ENCODE results near the gene NPR1. TPM values are rescaled to one million over a fixed set of nuclear protein-coding genes. Genes with fewer than 3 reads are reported as not detected.

NPR1 gene
- total and polyA plus RNA-seq, 2 of the 4 experiments (the other 2 are of a cell fraction) = 0.02 TPM; not detected in 1

GRCh38 chr1:153661111-153661708, 17.3 kb upstream of the NPR1 start:
- dilution Hi-C loops (cut with HindIII; ENCODE audit: low sequenced_read_pairs, unreplicated experiment) (no loop called here), in situ Hi-C loops (cut with MboI; ENCODE audit: low sequenced_read_pairs) (no loop called here), intact Hi-C loops (cut with micrococcal nuclease) (no loop called here)
- no peak overlapping the region for H3K4ac ChIP-seq (ENCODE audit: low read depth, low read length)
- H2BK120ac ChIP-seq (ENCODE audit: low read depth, low read length) = no peak overlapping the region
- no peak overlapping the region for H2AK9ac ChIP-seq (replicated peaks; ENCODE audit: low read depth, low read length, poor library complexity)
- H3K9ac ChIP-seq (ENCODE audit: low read depth, low read length) = no peak overlapping the region
- ATAC-seq (ENCODE audit: low read depth) = no peak
- H3K27me3 ChIP-seq (ENCODE audit: control insufficient read depth, insufficient read depth, low read length) = no peaks in the 10 kb centered on the region
- no peak overlapping the region for H4K5ac ChIP-seq (ENCODE audit: low read depth, low read length)
- H2BK20ac ChIP-seq (ENCODE audit: low read depth, low read length) = no peak overlapping the region
- ChIA-PET CTCF (interaction anchor here (0.7 kb wide), 1 partner anchor 148 kb away, joined by 3 read pairs; no protein-coding TSS in a partner anchor), POLR2A (ENCODE audit: unreplicated experiment) (no interaction called here)
- no peak overlapping the region for H2BK5ac ChIP-seq (ENCODE audit: low read depth, low read length, poor library complexity, severe bottlenecking)
- H3K36me3 ChIP-seq (ENCODE audit: control insufficient read depth, insufficient read depth, low read length) = peaks cover 47% of the 10 kb centered on the region
- H3K9me1 ChIP-seq (ENCODE audit: insufficient read depth, low read length) = no peaks in the 10 kb centered on the region; the same call in 1 of the 2 replicates
- H3K9me3 ChIP-seq (ENCODE audit: control insufficient read depth, insufficient read depth, low read length) = no peaks in the 10 kb centered on the region
- no peak overlapping the region for H3K27ac ChIP-seq (ENCODE audit: insufficient read depth, low read length)
- no peak overlapping the region for H3K4me3 ChIP-seq (ENCODE audit: insufficient read depth, low read depth, low read length)
- H4K91ac ChIP-seq (ENCODE audit: insufficient read depth, low read depth, low read length) = no peak overlapping the region
- no peak overlapping the region for H3K4me2 ChIP-seq (ENCODE audit: low read depth, low read length)
- H3K56ac ChIP-seq (ENCODE audit: extremely low read depth, insufficient read depth, low read length) = no peak overlapping the region
- TF ChIP-seq USF2 (IDR thresholded peaks at IDR 0.05; ENCODE audit: low read depth, low read length) (no peak), RAD21 (IDR thresholded peaks at IDR 0.05; ENCODE audit: low read length) (no peak), FOS (IDR thresholded peaks at IDR 0.05; ENCODE audit: low read depth, low read length) (no peak), ELK1 (IDR thresholded peaks at IDR 0.05; ENCODE audit: borderline replicate concordance, low read depth, low read length) (no peak), CEBPB (IDR thresholded peaks at IDR 0.05; ENCODE audit: low read depth, low read length) (no peak), SMC3 (IDR thresholded peaks at IDR 0.05; ENCODE audit: low read depth, low read length) (no peak), MAZ (IDR thresholded peaks at IDR 0.05; ENCODE audit: borderline replicate concordance, low read depth, low read length) (no peak), POLR2A (IDR thresholded peaks at IDR 0.05; ENCODE audit: low read depth, low read length) (no peak; the same call in 1 of the 2 replicates), NFE2L2 (IDR thresholded peaks at IDR 0.05; ENCODE audit: low read depth, low read length) (no peak), RFX5 (IDR thresholded peaks at IDR 0.05; ENCODE audit: low read depth, low read length) (no peak), MAFK (IDR thresholded peaks at IDR 0.05; ENCODE audit: low read depth, low read length) (no peak), BHLHE40 (IDR thresholded peaks at IDR 0.05; ENCODE audit: low read depth, low read length) (no peak), RCOR1 (IDR thresholded peaks at IDR 0.05; ENCODE audit: insufficient replicate concordance, low read length) (no peak), CHD1 (IDR thresholded peaks at IDR 0.05; ENCODE audit: low read depth, low read length) (no peak), CTCF (conservative IDR thresholded peaks at IDR 0.05; ENCODE audit: low read depth, low read length) (no peak)
- no TSS peak for BruUV-seq (replicated peaks)
- no peak overlapping the region for H4K8ac ChIP-seq (ENCODE audit: low read depth in 2 of 2, low read length in 2 of 2)
- peaks cover 3% of the 10 kb centered on the region for H3K4me1 ChIP-seq (ENCODE audit: control insufficient read depth, insufficient read depth, low read length)
- H3K14ac ChIP-seq (replicated peaks; ENCODE audit: low read depth, low read length) = no peak overlapping the region
- no peak overlapping the region for H3K23ac ChIP-seq (ENCODE audit: low read depth, low read length)
- DNase-seq = no peak
- H2AFZ ChIP-seq (replicated peaks; ENCODE audit: low read length, poor library complexity) = no peak overlapping the region
- peaks cover 14 to 28% of the 10 kb centered on the region in 2 experiments; a peak in 3 of 4 replicates for H3K79me1 ChIP-seq (ENCODE audit: low read depth in 1 of 2, low read length in 2 of 2)
- 85% methylated on average over 4 of the region's 9 CpGs; no CpG with 5 or more reads in 1 of the 2 experiments for WGBS, 2 experiments (ENCODE audit: extremely low coverage in 2 of 2, insufficient read length in 1 of 2)
- H3K18ac ChIP-seq (ENCODE audit: low read depth, low read length) = no peak overlapping the region
- H2BK15ac ChIP-seq (ENCODE audit: low read depth, low read length) = no peak overlapping the region
- no peaks in the 10 kb centered on the region for H4K20me1 ChIP-seq (ENCODE audit: insufficient read depth, low read length)
- no peak overlapping the region for H2AK5ac ChIP-seq (ENCODE audit: low read depth, low read length)
